Measurements from ENCODE around the gene ANKRD33. TPM values are rescaled to one million over a fixed set of nuclear protein-coding genes. Genes with fewer than 3 reads are reported as not detected.

The ANKRD33 gene
- total and polyA plus RNA-seq, 2 of the 4 experiments (the other 2 are of a cell fraction), result under 0.01 to 0.03 TPM

GRCh38 chr12:51873251-51873994 is 14.5 kb upstream of the ANKRD33 start:
- Histone ChIP-seq H3K36me3 (ENCODE audit: control insufficient read depth, insufficient read depth, low read length) (no peaks in the 10 kb centered on the region), H3K4me2 (ENCODE audit: low read depth, low read length) (no peak overlapping the region), H2BK120ac (ENCODE audit: low read depth, low read length) (no peak overlapping the region), H3K56ac (ENCODE audit: extremely low read depth, insufficient read depth, low read length) (no peak overlapping the region), H2BK5ac (ENCODE audit: low read depth, low read length, poor library complexity, severe bottlenecking) (no peak overlapping the region), H2BK20ac (ENCODE audit: low read depth, low read length) (no peak overlapping the region), H2AK5ac (ENCODE audit: low read depth, low read length) (no peak overlapping the region), H3K27ac (ENCODE audit: insufficient read depth, low read length) (no peak overlapping the region), H4K5ac (ENCODE audit: low read depth, low read length) (no peak overlapping the region), H2BK15ac (ENCODE audit: low read depth, low read length) (no peak overlapping the region), H3K4ac (ENCODE audit: low read depth, low read length) (no peak overlapping the region), H4K8ac (ENCODE audit: low read depth in 2 of 2, low read length in 2 of 2) (no peak overlapping the region), H4K91ac (ENCODE audit: insufficient read depth, low read depth, low read length) (no peak overlapping the region), H4K20me1 (ENCODE audit: insufficient read depth, low read length) (no peaks in the 10 kb centered on the region), H3K14ac (replicated peaks; ENCODE audit: low read depth, low read length) (no peak overlapping the region), H3K4me1 (ENCODE audit: control insufficient read depth, insufficient read depth, low read length) (peaks cover 2% of the 10 kb centered on the region; the same call in 1 of the 2 replicates), H3K4me3 (ENCODE audit: insufficient read depth, low read depth, low read length) (no peak overlapping the region), H2AFZ (replicated peaks; ENCODE audit: low read length, poor library complexity) (no peak overlapping the region), H3K23ac (ENCODE audit: low read depth, low read length) (no peak overlapping the region), H3K9me3 (ENCODE audit: control insufficient read depth, insufficient read depth, low read length) (no peaks in the 10 kb centered on the region), H3K9ac (ENCODE audit: low read depth, low read length) (no peak overlapping the region), H2AK9ac (replicated peaks; ENCODE audit: low read depth, low read length, poor library complexity) (no peak overlapping the region), H3K9me1 (ENCODE audit: insufficient read depth, low read length) (no peaks in the 10 kb centered on the region), H3K79me1 (ENCODE audit: low read depth in 1 of 2, low read length in 2 of 2) (no peaks in the 10 kb centered on the region), H3K18ac (ENCODE audit: low read depth, low read length) (no peak overlapping the region), H3K27me3 (ENCODE audit: control insufficient read depth, insufficient read depth, low read length) (peaks cover 33% of the 10 kb centered on the region)
- POLR2A ChIA-PET (ENCODE audit: unreplicated experiment), result no interaction called here
- ATAC-seq (ENCODE audit: low read depth) (no peak), DNase-seq (no peak)
- CTCF ChIA-PET, result interaction anchor here (2.4 to 2.6 kb wide), 2 partner anchors 9 to 13 kb away, joined by 7 to 12 read pairs; no protein-coding TSS in a partner anchor
- in situ Hi-C loops (cut with MboI; ENCODE audit: low sequenced_read_pairs) (loop anchor here (5.0 kb wide), 1 partner anchor 451 kb away; the partner anchor contains the start of gene SLC4A8), dilution Hi-C loops (cut with HindIII; ENCODE audit: low sequenced_read_pairs, unreplicated experiment) (loop anchor here (25.0 kb wide), 1 partner anchor 89 kb away; the partner anchor contains the start of gene ACVR1B), intact Hi-C loops (cut with micrococcal nuclease) (no loop called here)
- TF ChIP-seq CTCF (conservative IDR thresholded peaks at IDR 0.05; ENCODE audit: low read depth, low read length), result no peak
- TF ChIP-seq BHLHE40 (IDR thresholded peaks at IDR 0.05; ENCODE audit: low read depth, low read length), result no peak
- TF ChIP-seq RFX5 (IDR thresholded peaks at IDR 0.05; ENCODE audit: low read depth, low read length), result no peak
- TF ChIP-seq CEBPB (IDR thresholded peaks at IDR 0.05; ENCODE audit: low read depth, low read length), result no peak
- TF ChIP-seq NFE2L2 (IDR thresholded peaks at IDR 0.05; ENCODE audit: low read depth, low read length), result no peak
- TF ChIP-seq MAZ (IDR thresholded peaks at IDR 0.05; ENCODE audit: borderline replicate concordance, low read depth, low read length), result no peak
- no peak for TF ChIP-seq FOS (IDR thresholded peaks at IDR 0.05; ENCODE audit: low read depth, low read length)
- TF ChIP-seq MAFK (IDR thresholded peaks at IDR 0.05; ENCODE audit: low read depth, low read length), result no peak
- TF ChIP-seq USF2 (IDR thresholded peaks at IDR 0.05; ENCODE audit: low read depth, low read length), result no peak
- no CpG with 5 or more reads among the region's 8 CpGs for WGBS, 2 experiments (ENCODE audit: extremely low coverage in 2 of 2, insufficient read length in 1 of 2)
- no TSS peak for BruUV-seq (replicated peaks)

Data from IMR-90 (cell line).